Stomach (tissue), 9 donors: ENCODE measurements around the gene USP10. TPM values are rescaled to one million over a fixed set of nuclear protein-coding genes. Genes with fewer than 3 reads are reported as not detected.
"Not testable (repeated sequence)": the region's sequence is repeated elsewhere in the genome, so short reads cannot be mapped to it uniquely, and the experiment has no call there.

Source experiments
- DNase-seq, 2 donors: peaks; one replicate each; pipeline versions ENCODE4 v3.0.0 to v3.0.0-alpha.2; 2013 to 2019
- H3K27ac ChIP-seq, 5 donors: fragments of 200-600 bp in 4 of 5; sonication (generic) in 4 of 5; one replicate each; pipeline ENCODE4 v1.5.1; 2013 to 2019; ENCODE audit warnings: mild to moderate bottlenecking in 1 of 5, moderate library complexity in 1 of 5
- H3K27me3 ChIP-seq, 3 donors: fragments of 200-600 bp; sonication (generic); one replicate each; pipeline ENCODE4 v1.5.1; 2017 to 2019; ENCODE audit warnings: mixed run types in 1 of 3
- H3K36me3 ChIP-seq, 4 donors: fragments of 200-600 bp; sonication (generic); 1 replicate in 3 of 4; 2 replicates in 1 of 4; pipeline ENCODE4 v1.5.1; 2016 to 2019
- H3K4me1 ChIP-seq, 4 donors: fragments of 200-600 bp; sonication (generic); one replicate each; pipeline ENCODE4 v1.5.1; 2016 to 2019
- H3K4me3 ChIP-seq, 4 donors: fragments of 200-600 bp; sonication (generic) in 3 of 4; one replicate each; pipeline ENCODE4 v1.5.1; 2016 to 2019; ENCODE audit warnings: mild to moderate bottlenecking in 1 of 4
- H3K9me3 ChIP-seq, 4 donors: fragments of 200-600 bp; sonication (generic); one replicate each; pipeline ENCODE4 v1.5.1; 2016 to 2019
- CTCF ChIP-seq, 7 experiments: fragments of 450-650 bp in 4 of 7; fragments of 200-600 bp in 3 of 7; sonication (generic) in 3 of 7; IDR thresholded peaks; one replicate each; pipeline ENCODE4 v1.5.1; 2016 to 2019; ENCODE audit warnings: antibody characterized with exemption in 7 of 7, control low read depth in 2 of 7, mild to moderate bottlenecking in 1 of 7
- EP300 ChIP-seq: sonication (generic); formaldehyde crosslinking; IDR thresholded peaks from one replicate; pipeline ENCODE4 v1.6.1; 2017; ENCODE audit warnings: antibody characterized with exemption
- POLR2A ChIP-seq, 4 donors: fragments of 450-650 bp; IDR thresholded peaks; one replicate each; pipeline ENCODE4 v1.6.1; 2016; ENCODE audit warnings: antibody characterized with exemption in 4 of 4, control low read depth in 2 of 4, mild to moderate bottlenecking in 1 of 4, moderate library complexity in 1 of 4
- POLR2AphosphoS5 ChIP-seq, 3 donors: sonication (generic); formaldehyde crosslinking; IDR thresholded peaks; one replicate each; pipeline ENCODE4 v1.6.1; 2016; ENCODE audit warnings: antibody characterized with exemption in 3 of 3
- WGBS, 5 donors: extraction: QIAGEN DNeasy Blood & Tissue Kit in 3 of 5; methylation state at CpG; one replicate each; pipeline versions ENCODE4 v1.1.5 to v1.1.7; 2013 to 2018; 5-methylcytosine and 5-hydroxymethylcytosine counted together
- intact Hi-C: fragments of 100-400 bp; cut with DNase I; formaldehyde crosslinking; loops from one replicate; pipeline ENCODE4 v1.15.1; 2023; ENCODE audit warnings: low total_unique reads
- polyA plus RNA-seq, 3 donors: library from polyadenylated mRNA; stranded (reverse); fragments of 200-250 nt; gene quantifications; one replicate each; pipeline ENCODE4 v1.2.3, GENCODE V29; 2013
- total RNA-seq, 5 donors: library from RNA; depleted of rRNA; stranded (reverse); fragments of >200 nt; gene quantifications; one replicate each; pipeline versions ENCODE4 v1.1.0 to v1.2.3, GENCODE V29; 2014 to 2016
- donor health status: healthy with polysubstance abuse.
- donor health status: Bipolar disorder and iron deficiency.
- donor health status: healthy.

The USP10 gene
- total and polyA plus RNA-seq, 8 donors = 17.1 to 183 (median 44.8) TPM

DNA sequence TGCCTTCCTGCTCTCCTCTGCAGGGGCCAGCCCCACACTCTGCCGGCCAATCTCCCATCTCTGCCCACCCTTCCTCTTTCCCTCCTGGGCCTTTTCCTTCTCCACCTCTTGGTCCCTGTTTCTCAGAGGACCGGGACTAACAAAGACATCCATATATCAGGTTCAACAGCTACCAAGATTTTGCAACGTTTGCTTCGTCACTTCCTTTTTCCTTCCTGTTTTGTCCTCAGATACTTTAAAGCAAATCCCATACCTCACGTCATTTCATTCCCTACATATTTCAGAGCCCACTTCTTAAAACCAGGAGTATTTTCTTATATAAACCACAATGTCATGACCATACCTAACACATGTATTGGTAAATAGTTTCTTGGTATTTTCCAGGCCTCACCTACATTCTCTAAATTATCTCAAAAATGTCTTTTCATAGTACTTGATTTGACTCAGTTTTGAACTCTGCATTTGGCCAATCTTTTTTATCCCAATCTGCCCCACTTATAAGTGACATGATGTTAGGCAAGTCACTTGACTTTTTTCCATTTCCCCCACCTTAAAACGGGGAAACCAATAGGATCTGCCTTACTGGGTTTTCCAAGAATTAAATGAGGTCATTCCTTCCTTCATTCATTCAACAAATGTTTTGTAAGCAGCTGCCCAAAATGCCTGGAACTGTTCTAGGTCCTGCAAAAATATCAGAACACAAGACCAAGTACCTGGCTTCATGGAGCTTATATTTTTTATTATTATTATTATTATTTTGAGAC lies 7.2 kb upstream of the USP10 start:
- H3K36me3 ChIP-seq = no peaks in the 10 kb centered on the region
- WGBS, 5 donors = 57 to 76% (median 68%) methylated on average over 6 of the region's 6 CpGs
- no peak overlapping the region for H3K4me3 ChIP-seq
- H3K4me1 ChIP-seq = peaks cover 0 to 9% (median 0%) of the 10 kb centered on the region in 4 donors
- TF ChIP-seq POLR2AphosphoS5 (IDR thresholded peaks at IDR 0.05) (no peak), POLR2A (IDR thresholded peaks at IDR 0.05) (no peak), CTCF (IDR thresholded peaks at IDR 0.05) (no peak), EP300 (no peak)
- no peaks in the 10 kb centered on the region for H3K9me3 ChIP-seq
- H3K27ac ChIP-seq = no peak overlapping the region
- intact Hi-C loops = no loop called here
- H3K27me3 ChIP-seq = no peaks in the 10 kb centered on the region
- DNase-seq = no peak

- DNase-seq, H3K4me3 ChIP-seq, H3K27me3 ChIP-seq, intact Hi-C loops, H3K4me1 ChIP-seq, H3K9me3 ChIP-seq, H3K36me3 ChIP-seq, H3K27ac ChIP-seq: not testable (repeated sequence)
- 93 to 95% (median 94%) methylated on average over 10 of the region's 10 CpGs for WGBS, 5 donors
Measured at GRCh38 chr16:84693869-84694268, 5.9 kb upstream of the USP10 start.

DNA sequence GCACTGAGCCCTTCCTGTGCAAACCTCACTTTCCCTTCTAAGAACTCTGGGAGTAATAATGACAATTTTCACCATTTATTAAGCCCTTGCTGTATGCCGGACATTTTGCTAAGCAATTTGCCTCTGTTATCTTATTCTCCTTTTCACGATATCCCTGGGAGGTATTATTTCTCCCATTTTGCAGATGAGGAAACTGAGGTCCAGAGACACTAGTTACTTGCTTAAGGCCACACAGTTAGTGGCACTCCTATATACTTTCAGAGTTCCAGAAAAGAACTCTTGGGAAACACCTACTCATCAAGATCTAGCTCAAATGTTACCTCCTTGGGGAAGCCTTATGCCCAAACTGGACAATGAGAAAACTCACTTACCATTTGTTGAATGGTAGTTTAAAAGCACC lies 4.8 kb upstream of the USP10 start:
- Histone ChIP-seq H3K27me3 (no peaks in the 10 kb centered on the region), H3K4me1 (peaks cover 5 to 18% (median 8%) of the 10 kb centered on the region in 4 donors), H3K27ac (no peak overlapping the region), H3K9me3 (no peaks in the 10 kb centered on the region), H3K4me3 (no peak overlapping the region), H3K36me3 (no peaks in the 10 kb centered on the region)
- no peak for DNase-seq
- 90 to 95% (median 93%) methylated on average over 2 of the region's 2 CpGs for WGBS, 5 donors
- TF ChIP-seq POLR2AphosphoS5 (IDR thresholded peaks at IDR 0.05) = no peak
- no peak for TF ChIP-seq CTCF (IDR thresholded peaks at IDR 0.05)
- TF ChIP-seq EP300 = no peak
- TF ChIP-seq POLR2A (IDR thresholded peaks at IDR 0.05) = no peak
- intact Hi-C loops = no loop called here

DNA sequence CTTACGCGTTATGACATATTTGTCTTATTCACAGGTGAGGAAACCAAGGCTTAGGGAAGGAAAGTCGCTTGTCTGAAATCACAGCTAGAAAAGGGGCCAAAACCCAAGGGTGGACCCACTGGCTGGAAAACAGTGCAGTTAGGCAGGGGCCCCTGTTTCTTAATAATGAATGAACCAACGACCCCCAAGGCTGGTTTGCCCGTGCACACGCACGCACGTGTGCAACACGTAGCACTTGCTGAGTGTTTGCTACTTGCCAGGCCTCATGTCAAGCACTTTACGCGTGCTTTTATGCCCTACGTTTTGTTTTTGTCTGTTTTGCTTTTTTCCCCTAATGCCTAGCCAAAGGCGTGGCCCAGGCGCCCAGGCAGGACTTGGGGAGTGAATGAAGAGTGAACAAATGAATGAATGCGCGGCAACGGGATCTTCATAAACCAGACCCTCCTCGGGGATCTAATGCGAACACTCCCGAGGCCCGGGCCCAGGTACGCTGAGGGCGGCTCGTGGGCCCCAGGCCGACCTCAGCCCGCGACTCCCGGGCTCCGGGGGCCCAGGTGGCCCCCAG lies 571 bp upstream of the USP10 start:
- Histone ChIP-seq H3K4me1 (peaks cover 22 to 42% (median 36%) of the 10 kb centered on the region in 4 donors), H3K27me3 (no peaks in the 10 kb centered on the region), H3K9me3 (no peaks in the 10 kb centered on the region), H3K36me3 (no peaks in the 10 kb centered on the region), H3K4me3 (peak overlapping the region; percentile 98 to 100 (median 100)), H3K27ac (peak overlapping the region; percentile 7 to 94 (median 72))
- DNase-seq = no peak
- 16 to 31% (median 19%) methylated on average over 21 to 29 of the region's 29 CpGs for WGBS, 5 donors
- TF ChIP-seq POLR2A (IDR thresholded peaks at IDR 0.05) (no peak), EP300 (no peak), CTCF (IDR thresholded peaks at IDR 0.05) (no peak), POLR2AphosphoS5 (IDR thresholded peaks at IDR 0.05) (no peak)
- intact Hi-C loops = no loop called here
